ENCODE results near the gene KCNC4.

- TF ChIP-seq CTCF (IDR thresholded peaks at IDR 0.05), result no peak
- no peak for TF ChIP-seq POLR2AphosphoS5 (IDR thresholded peaks at IDR 0.05)
These were observed 10.2 kb downstream of the KCNC4 start for GRCh38 chr1:110220324-110220723.
